ENCODE results near the gene PRR5L.

DNA sequence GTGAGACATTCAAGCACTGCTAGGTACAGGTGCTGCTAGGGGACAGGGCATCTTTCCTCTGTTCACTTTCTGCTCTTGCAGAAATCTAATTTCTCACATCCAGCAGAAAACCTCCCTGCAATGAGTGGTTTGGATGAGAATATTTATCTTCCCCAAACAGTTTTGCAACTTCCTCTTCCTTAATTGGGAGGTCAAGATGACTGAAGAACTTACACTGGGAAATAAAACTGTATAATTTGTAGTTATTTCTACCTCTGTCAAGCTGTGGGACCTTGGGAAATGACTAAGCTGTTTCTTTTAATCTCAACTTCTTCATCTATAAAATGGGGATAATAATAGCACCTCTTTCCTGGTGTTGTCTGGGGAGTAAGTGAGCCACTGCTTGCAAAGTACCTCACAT is 69.8 kb downstream of the PRR5L start:
- TF ChIP-seq TAF1 (IDR thresholded peaks at IDR 0.05; ENCODE audit: borderline replicate concordance, insufficient read depth, low read length) (no peak), SIN3A (IDR thresholded peaks at IDR 0.05; ENCODE audit: borderline replicate concordance, insufficient read depth, low read length) (no peak), POLR2AphosphoS5 (IDR thresholded peaks at IDR 0.05; ENCODE audit: low read depth, low read length) (no peak)

All from PFSK-1 (cell line).